ENCODE data around the gene TPR. TPM values are rescaled to one million over a fixed set of nuclear protein-coding genes. Genes with fewer than 3 reads are reported as not detected.
"Not testable (repeated sequence)": the region's sequence is repeated elsewhere in the genome, so short reads cannot be mapped to it uniquely, and the experiment has no call there.

TPR gene
- 101 TPM for total RNA-seq

- peak; percentile 99 for DNase-seq
These were observed at the start of gene TPR, which contains the start of gene ODR4 for GRCh38 chr1:186375152-186375928. Gene TPR (minus strand): TSS chr1:186375253. CDS start chr1:186375028, 225 bp downstream. Gene ODR4 (plus strand): TSS chr1:186375838. CDS start chr1:186379786, 3,948 bp downstream.

GRCh38 chr1:186424539-186424938 is 49.5 kb upstream of the TPR start:
- DNase-seq: peak; percentile 37

- DNase-seq: no peak
These were observed 46.4 kb upstream of the TPR start for GRCh38 chr1:186421446-186421845.

- DNase-seq: peak; percentile 18
These were observed 45.9 kb upstream of the TPR start for GRCh38 chr1:186420923-186421322.

GRCh38 chr1:186420311-186420710 is 45.3 kb upstream of the TPR start:
- no peak for DNase-seq

GRCh38 chr1:186418503-186418902 is 43.5 kb upstream of the TPR start:
- DNase-seq: no peak

- DNase-seq: no peak
These were observed 38.3 kb upstream of the TPR start for GRCh38 chr1:186413319-186413718.

- peak; percentile 29 for DNase-seq
These were observed 34.0 kb upstream of the TPR start for GRCh38 chr1:186409091-186409490.

- peak; percentile 63 for DNase-seq
These were observed 29.5 kb upstream of the TPR start for GRCh38 chr1:186404454-186405051.

- no peak for DNase-seq
These were observed 28.6 kb upstream of the TPR start for GRCh38 chr1:186403632-186404031.

- DNase-seq: not testable (repeated sequence)
These were observed 26.4 kb upstream of the TPR start for GRCh38 chr1:186401446-186401845.

- DNase-seq: not testable (repeated sequence)
These were observed 17.7 kb upstream of the TPR start for GRCh38 chr1:186392711-186393110.

GRCh38 chr1:186391841-186392240 is 16.8 kb upstream of the TPR start:
- DNase-seq: no peak

GRCh38 chr1:186390925-186391324 is 15.9 kb upstream of the TPR start:
- no peak for DNase-seq

GRCh38 chr1:186386725-186387383 is 11.8 kb upstream of the TPR start:
- no peak for DNase-seq

GRCh38 chr1:186375929-186376319 is 871 bp upstream of the TPR start:
- no peak for DNase-seq

- DNase-seq: no peak
These were observed 526 bp downstream of the TPR start for GRCh38 chr1:186374303-186375151.

- DNase-seq: not testable (repeated sequence)
These were observed 27.0 kb downstream of the TPR start for GRCh38 chr1:186347837-186348691.

GRCh38 chr1:186340772-186341171 is 34.3 kb downstream of the TPR start:
- no peak for DNase-seq

GRCh38 chr1:186337554-186337953 is 37.5 kb downstream of the TPR start:
- no peak for DNase-seq

- DNase-seq: no peak
These were observed 44.3 kb downstream of the TPR start for GRCh38 chr1:186330758-186331157.

Measured in tongue (tissue), 2 donors.